Skin of body (tissue), 2 donors: ENCODE results near the gene COPS8. TPM values are rescaled to one million over a fixed set of nuclear protein-coding genes. Genes with fewer than 3 reads are reported as not detected.
A peak's percentile ranks its signal among the peaks of the same experiment; 100 is the strongest.

ENCODE experiments used
- DNase-seq: peaks from one replicate; lab custom pipeline; 2025; lab: John Stamatoyannopoulos, UW
- total RNA-seq: library from RNA; depleted of rRNA; stranded (reverse); fragments of >200 nt; gene quantifications from one replicate; pipeline ENCODE4 v1.2.3, GENCODE V29; 2014

The COPS8 gene
- total RNA-seq, 1 donor from 2014 or later, result 69.5 TPM

GRCh38 chr2:237097911-237098702 is 12.4 kb downstream of the COPS8 start:
- no peak for DNase-seq

- DNase-seq, result no peak
These were observed 14.1 kb downstream of the COPS8 start for GRCh38 chr2:237099804-237100203.

- no peak for DNase-seq
These were observed 15.7 kb downstream of the COPS8 start for GRCh38 chr2:237101118-237101979.

GRCh38 chr2:237102428-237102827 is 16.7 kb downstream of the COPS8 start:
- no peak for DNase-seq

GRCh38 chr2:237109421-237109934 is 23.8 kb downstream of the COPS8 start:
- DNase-seq, result no peak

GRCh38 chr2:237113026-237113795 is 27.5 kb downstream of the COPS8 start:
- no peak for DNase-seq

GRCh38 chr2:237115870-237116269 is 30.2 kb downstream of the COPS8 start:
- DNase-seq, result no peak

GRCh38 chr2:237116431-237116830 is 30.7 kb downstream of the COPS8 start:
- DNase-seq, result no peak

- DNase-seq, result no peak
These were observed 32.3 kb downstream of the COPS8 start for GRCh38 chr2:237118025-237118424.

- no peak for DNase-seq
These were observed 33.0 kb downstream of the COPS8 start for GRCh38 chr2:237118561-237119155.

GRCh38 chr2:237120916-237121315 is 35.2 kb downstream of the COPS8 start:
- DNase-seq, result no peak

- DNase-seq, result no peak
These were observed 35.6 kb downstream of the COPS8 start for GRCh38 chr2:237121321-237121720.

GRCh38 chr2:237122214-237122666 is 36.6 kb downstream of the COPS8 start:
- DNase-seq, result no peak

GRCh38 chr2:237124820-237125219 is 39.1 kb downstream of the COPS8 start:
- DNase-seq, result no peak

- DNase-seq, result no peak
These were observed 40.3 kb downstream of the COPS8 start for GRCh38 chr2:237125967-237126366.

GRCh38 chr2:237126519-237127174 is 41.0 kb downstream of the COPS8 start:
- no peak for DNase-seq

GRCh38 chr2:237128026-237128703 is 42.5 kb downstream of the COPS8 start:
- peak; percentile 83 for DNase-seq

GRCh38 chr2:237128845-237129592 is 43.3 kb downstream of the COPS8 start:
- no peak for DNase-seq

- no peak for DNase-seq
These were observed 44.1 kb downstream of the COPS8 start for GRCh38 chr2:237129625-237130263.
